Activated naive CD4-positive, alpha-beta T cell treated with anti-CD3 and anti-CD28 coated beads, Interleukin-2, amount 50 U/mL, for 72 hours (primary cell): ENCODE results near the gene CDH1. TPM values are rescaled to one million over a fixed set of nuclear protein-coding genes. Genes with fewer than 3 reads are reported as not detected.

Experiments used
- ATAC-seq, 2 donors: fragments of 150-1000 bp; cut with Tn5 transposase; 2 replicates each; pipeline ENCODE4 v1.10.0; 2021; ENCODE audit warnings: mild to moderate bottlenecking in 2 of 2, moderate library complexity in 2 of 2
- DNase-seq, 2 donors: peaks; one replicate each; pipeline ENCODE4 v3.0.0; 2021 to 2022; ENCODE audit warnings: low spot score in 2 of 2
- H3K27ac Mint-ChIP-seq, 2 donors: one replicate each; pipeline ENCODE4 v1.8.0; 2022; ENCODE audit warnings: mild to moderate bottlenecking in 2 of 2, mixed read lengths in 2 of 2
- H3K36me3 Mint-ChIP-seq, 2 donors: one replicate each; pipeline ENCODE4 v1.8.0; 2022; ENCODE audit warnings: mixed read lengths in 2 of 2
- H3K9me3 Mint-ChIP-seq, 2 donors: one replicate each; pipeline ENCODE4 v1.8.0; 2022; ENCODE audit warnings: mixed read lengths in 2 of 2
- total RNA-seq, 2 donors: library from RNA; stranded (reverse); gene quantifications; one replicate each; pipeline ENCODE4 v1.2.3, GENCODE V29; 2022

Gene CDH1
- total RNA-seq, 2 donors from 2014 or later, result 1.1 to 14.9 TPM

DNA sequence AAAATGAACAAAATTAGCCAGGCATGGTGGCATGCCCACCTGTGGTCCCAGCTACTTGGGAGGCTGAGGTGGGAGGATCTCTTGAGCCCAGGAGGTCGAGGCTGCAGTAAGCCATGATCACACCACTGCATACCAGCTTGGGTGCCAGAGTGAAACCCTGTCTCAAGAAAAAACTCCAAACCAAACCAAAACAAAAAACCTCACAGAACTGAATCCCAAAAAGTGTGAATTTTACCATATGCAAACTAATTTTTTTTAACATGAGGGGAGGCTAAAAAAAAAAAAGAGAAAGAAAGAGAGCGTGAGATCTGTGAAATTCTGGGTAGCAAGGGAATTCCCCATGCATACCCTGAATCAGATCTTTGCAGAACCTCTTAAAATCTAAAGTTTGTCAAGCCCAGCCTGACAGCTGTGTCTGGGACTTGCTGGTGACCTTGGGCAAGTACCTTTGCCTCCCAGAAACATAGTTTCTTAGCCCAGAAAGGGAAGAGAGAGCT is 17.1 kb upstream of the CDH1 start:
- DNase-seq (peak in 1 of 2 donors; percentile 32), ATAC-seq (peak; percentile 97)
- peaks cover 0 to 4% of the 10 kb centered on the region in 2 donors for H3K9me3 Mint-ChIP-seq
- H3K27ac Mint-ChIP-seq, result peak overlapping the region; percentile 49 to 65
- no peaks in the 10 kb centered on the region for H3K36me3 Mint-ChIP-seq

- no peak for DNase-seq
- peaks cover 0 to 4% of the 10 kb centered on the region in 2 donors for H3K9me3 Mint-ChIP-seq
- ATAC-seq, result no peak
- no peaks in the 10 kb centered on the region for H3K36me3 Mint-ChIP-seq
- H3K27ac Mint-ChIP-seq, result no peak overlapping the region
These were observed 14.7 kb upstream of the CDH1 start for GRCh38 chr16:68722119-68723024.

DNA sequence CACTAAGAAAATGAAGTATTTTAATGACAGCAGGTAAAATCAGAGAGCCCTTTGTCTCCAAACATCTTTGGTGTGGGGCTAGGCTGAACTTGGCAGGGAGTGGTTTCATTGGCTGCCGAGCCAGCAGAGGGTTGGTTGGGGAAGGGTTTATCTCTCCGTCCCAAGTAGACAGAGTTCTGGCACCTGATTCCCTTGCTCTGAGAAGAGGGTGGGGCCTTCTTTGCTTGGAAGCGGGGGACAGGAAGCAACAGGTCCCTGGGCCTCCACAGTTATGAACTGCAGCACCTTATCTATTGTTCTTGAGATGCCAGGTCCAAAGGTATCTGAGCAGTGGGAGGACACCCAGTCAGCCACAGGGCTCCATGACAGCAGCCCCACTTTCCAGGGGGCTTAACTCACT is 12.3 kb upstream of the CDH1 start:
- Mint-ChIP-seq H3K9me3 (no peaks in the 10 kb centered on the region), H3K36me3 (no peaks in the 10 kb centered on the region), H3K27ac (no peak overlapping the region)
- ATAC-seq (no peak), DNase-seq (no peak)

- H3K36me3 Mint-ChIP-seq, result no peaks in the 10 kb centered on the region
- DNase-seq (no peak), ATAC-seq (no peak)
- no peak overlapping the region for H3K27ac Mint-ChIP-seq
- H3K9me3 Mint-ChIP-seq, result no peaks in the 10 kb centered on the region
These were observed 8.6 kb upstream of the CDH1 start for GRCh38 chr16:68728523-68728922.

- Mint-ChIP-seq H3K27ac (no peak overlapping the region), H3K9me3 (no peaks in the 10 kb centered on the region), H3K36me3 (peaks cover 0 to 2% of the 10 kb centered on the region in 2 donors)
- DNase-seq (no peak), ATAC-seq (no peak)
These were observed 5.5 kb upstream of the CDH1 start for GRCh38 chr16:68731637-68732036.

DNA sequence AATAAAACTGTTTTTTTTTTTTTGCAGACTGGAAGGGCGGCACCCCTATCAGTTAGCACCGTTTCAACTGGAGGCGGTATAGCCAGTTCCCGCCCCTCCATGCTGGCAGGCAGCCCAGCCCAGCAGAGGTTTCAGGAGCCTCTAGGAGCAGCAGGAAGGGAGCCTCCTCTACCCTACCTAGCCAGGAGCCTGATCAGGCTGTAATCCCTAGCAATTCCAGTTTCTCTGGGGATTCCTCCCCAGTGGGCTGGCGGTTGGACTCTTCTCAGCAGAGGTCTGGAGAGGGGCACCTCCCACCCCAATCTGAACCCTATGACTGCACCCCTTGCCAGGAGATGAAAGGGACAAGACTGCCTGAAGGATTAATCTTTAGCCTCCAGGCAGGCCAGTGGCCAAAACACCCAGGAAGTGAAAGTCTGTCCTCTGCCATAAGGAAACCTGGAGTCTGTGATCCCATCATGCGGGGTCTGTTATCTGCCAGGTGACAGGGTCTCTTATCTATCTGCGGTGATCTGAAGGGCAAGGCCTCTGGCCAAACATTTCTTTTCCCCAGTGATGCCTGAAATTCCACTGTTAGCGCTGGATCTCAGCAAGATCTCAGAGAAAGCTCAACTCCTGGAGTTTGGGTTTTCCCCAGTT is 4.9 kb upstream of the CDH1 start:
- no peak for ATAC-seq
- Mint-ChIP-seq H3K36me3 (peaks cover 0 to 5% of the 10 kb centered on the region in 2 donors), H3K9me3 (no peaks in the 10 kb centered on the region), H3K27ac (no peak overlapping the region)
- DNase-seq, result no peak

DNA sequence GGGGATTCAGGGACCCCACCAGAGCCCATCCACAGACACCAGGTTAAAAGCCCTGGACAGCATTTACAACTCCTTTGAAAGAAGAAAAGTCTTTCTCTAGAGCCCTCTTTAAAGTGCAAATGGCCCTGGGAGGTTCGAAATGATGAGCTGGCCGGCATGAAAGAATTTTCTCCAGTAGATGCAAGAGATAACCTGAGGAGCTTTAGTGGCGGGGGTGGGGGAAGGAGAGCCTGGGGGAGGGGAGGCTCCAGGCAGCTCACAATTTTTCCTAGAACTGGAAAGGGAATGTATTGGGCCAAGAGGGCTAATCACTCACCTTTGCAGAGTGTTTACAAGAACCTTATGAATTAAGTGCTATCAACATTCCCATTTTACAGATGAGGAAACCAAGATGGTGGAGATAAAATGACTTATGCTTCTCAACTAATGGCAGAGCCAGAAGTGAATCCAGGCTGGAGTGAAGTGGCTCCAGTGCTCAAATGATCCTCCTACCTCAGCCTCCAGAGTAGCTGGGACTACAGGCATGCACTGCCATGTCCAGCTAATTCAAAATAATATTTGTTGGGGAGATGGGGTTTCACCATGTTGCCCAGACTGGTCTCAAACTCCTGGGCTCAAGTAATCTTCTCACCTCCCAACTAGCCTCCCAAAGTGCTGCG is 4.2 kb upstream of the CDH1 start:
- Mint-ChIP-seq H3K27ac (no peak overlapping the region), H3K9me3 (no peaks in the 10 kb centered on the region), H3K36me3 (peaks cover 0 to 5% of the 10 kb centered on the region in 2 donors)
- ATAC-seq (no peak), DNase-seq (no peak)

GRCh38 chr16:68733570-68733969 is 3.5 kb upstream of the CDH1 start:
- no peak overlapping the region for H3K27ac Mint-ChIP-seq
- no peaks in the 10 kb centered on the region for H3K9me3 Mint-ChIP-seq
- DNase-seq (no peak), ATAC-seq (no peak)
- H3K36me3 Mint-ChIP-seq, result peaks cover 0 to 5% of the 10 kb centered on the region in 2 donors

DNA sequence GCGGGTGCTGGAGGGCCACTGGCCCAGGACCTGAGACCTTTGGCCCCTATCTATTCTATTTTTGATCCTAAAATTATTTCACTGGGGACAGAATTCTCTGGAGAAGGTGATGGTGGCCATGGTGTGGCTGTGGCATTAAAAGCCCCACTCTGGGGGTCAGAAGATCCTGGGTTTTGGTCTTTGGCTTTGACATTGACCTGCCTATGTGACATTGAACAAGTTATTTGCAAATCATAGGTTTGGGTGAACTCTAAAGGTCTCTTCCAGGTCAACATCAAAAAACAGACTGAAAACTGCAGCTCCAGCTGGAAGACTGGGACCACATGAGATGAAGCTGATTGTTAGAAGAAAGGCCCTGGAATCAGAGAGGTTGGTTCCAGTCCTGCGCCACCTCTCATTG is 2.3 kb upstream of the CDH1 start:
- no peak for ATAC-seq
- H3K27ac Mint-ChIP-seq, result no peak overlapping the region
- peaks cover 0 to 5% of the 10 kb centered on the region in 2 donors for H3K36me3 Mint-ChIP-seq
- no peaks in the 10 kb centered on the region for H3K9me3 Mint-ChIP-seq
- DNase-seq, result no peak

- no peaks in the 10 kb centered on the region for H3K9me3 Mint-ChIP-seq
- H3K27ac Mint-ChIP-seq, result peak overlapping the region in 1 of 2 donors; percentile 89
- peaks cover 0 to 5% of the 10 kb centered on the region in 2 donors for H3K36me3 Mint-ChIP-seq
- ATAC-seq, result no peak
- no peak for DNase-seq
These were observed 531 bp upstream of the CDH1 start for GRCh38 chr16:68736561-68736960.

DNA sequence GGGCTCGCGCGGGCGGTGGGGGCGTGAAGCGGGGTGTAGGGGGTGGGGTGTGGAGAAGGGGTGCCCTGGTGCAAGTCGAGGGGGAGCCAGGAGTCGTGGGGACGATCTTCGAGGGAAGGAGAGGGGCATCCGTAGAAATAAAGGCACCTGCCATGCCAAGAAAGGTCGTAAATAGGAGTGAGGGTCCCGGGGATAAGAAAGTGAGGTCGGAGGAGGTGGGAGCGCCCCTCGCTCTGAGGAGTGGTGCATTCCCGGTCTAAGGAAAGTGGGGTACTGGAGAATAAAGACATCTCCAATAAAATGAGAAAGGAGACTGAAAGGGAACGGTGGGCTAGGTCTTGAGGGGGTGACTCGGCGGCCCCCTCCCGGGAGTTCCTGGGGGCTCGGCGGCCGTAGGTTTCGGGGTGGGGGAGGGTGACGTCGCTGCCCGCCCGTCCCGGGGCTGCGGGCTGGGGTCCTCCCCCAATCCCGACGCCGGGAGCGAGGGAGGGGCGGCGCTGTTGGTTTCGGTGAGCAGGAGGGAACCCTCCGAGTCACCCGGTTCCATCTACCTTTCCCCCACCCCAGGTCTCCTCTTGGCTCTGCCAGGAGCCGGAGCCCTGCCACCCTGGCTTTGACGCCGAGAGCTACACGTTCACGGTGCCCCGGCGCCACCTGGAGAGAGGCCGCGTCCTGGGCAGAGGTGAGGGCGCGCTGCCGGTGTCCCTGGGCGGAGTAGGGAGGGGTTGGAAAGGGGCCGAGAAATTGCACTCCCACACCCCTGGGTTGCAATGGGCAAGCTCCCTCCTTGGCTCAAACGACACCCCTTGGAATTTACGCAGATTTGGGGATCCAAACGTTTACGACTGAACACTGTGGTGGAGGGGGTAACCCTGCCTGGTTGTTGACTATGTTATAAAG is 888 bp downstream of the CDH1 start:
- Mint-ChIP-seq H3K27ac (peak overlapping the region in 1 of 2 donors; percentile 20), H3K9me3 (no peaks in the 10 kb centered on the region), H3K36me3 (peaks cover 0 to 5% of the 10 kb centered on the region in 2 donors)
- peak in 1 of 2 donors; percentile 14 for DNase-seq
- peak in 1 of 2 donors; percentile 36 for ATAC-seq

DNA sequence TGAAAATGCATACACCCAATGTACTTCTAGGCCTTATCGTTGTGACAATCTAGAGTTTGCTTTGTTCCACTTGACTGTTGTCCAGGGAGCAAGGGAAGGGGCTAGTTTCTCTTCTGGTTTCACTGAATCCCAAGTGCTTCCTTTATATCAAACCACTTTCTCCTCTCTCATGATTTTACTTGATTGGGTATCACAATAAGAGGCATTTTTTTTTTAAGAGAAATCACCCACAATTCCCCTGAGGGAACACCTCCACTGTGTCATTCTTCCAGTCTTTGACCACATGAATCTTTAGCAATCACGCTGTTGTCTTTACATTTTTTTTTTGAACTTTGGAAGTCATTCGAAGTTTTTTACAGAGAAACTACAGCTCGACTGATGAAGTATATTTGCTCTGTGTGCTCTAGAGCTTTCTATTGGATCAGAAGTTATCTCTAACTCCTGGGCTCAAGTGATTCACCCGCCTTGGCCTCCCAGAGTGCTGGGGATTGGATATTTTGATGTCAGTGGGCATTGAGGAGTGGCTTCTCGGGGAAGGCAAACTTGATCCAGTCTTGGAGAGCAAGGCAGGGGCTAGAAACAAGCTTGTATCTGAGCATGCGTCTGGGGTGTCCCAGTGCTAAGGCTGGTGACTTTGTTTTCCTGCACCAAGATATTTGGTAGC is 3.0 kb downstream of the CDH1 start:
- no peak overlapping the region for H3K27ac Mint-ChIP-seq
- H3K36me3 Mint-ChIP-seq, result peaks cover 0 to 5% of the 10 kb centered on the region in 2 donors
- DNase-seq (no peak), ATAC-seq (no peak)
- no peaks in the 10 kb centered on the region for H3K9me3 Mint-ChIP-seq

GRCh38 chr16:68740628-68741346 is 3.7 kb downstream of the CDH1 start:
- ATAC-seq (no peak), DNase-seq (no peak)
- H3K36me3 Mint-ChIP-seq, result peaks cover 0 to 5% of the 10 kb centered on the region in 2 donors
- H3K9me3 Mint-ChIP-seq, result no peaks in the 10 kb centered on the region
- H3K27ac Mint-ChIP-seq, result no peak overlapping the region

- Mint-ChIP-seq H3K36me3 (no peaks in the 10 kb centered on the region), H3K27ac (no peak overlapping the region), H3K9me3 (no peaks in the 10 kb centered on the region)
- ATAC-seq (no peak), DNase-seq (no peak)
These were observed 6.6 kb downstream of the CDH1 start for GRCh38 chr16:68743664-68744063.

DNA sequence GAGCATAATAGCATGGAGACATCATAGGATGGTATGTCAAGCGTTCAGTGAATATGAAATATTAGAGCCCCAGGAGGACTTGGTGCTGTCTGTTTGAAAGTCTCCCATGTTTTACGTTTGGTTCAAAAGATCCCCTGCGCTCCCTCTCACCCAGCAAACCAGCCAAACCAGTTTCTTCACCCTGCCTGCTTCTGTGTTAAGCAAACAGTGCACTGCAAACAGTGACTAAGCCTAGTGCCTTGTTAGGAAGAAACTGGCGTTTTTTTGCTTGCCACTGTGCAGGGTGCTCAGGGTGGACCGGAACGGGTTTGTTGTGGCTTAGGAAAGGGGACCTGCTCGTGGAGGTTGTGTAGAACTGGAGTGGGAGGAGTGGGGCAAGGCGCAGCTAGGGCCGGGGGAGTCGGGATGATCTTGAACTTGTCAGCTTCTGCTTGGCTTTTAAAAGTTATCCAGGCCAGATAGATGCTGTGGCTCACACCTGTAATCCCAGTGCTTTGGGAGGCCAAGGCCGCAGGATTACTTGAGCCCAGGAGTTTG is 7.7 kb downstream of the CDH1 start:
- DNase-seq (no peak), ATAC-seq (no peak)
- Mint-ChIP-seq H3K36me3 (no peaks in the 10 kb centered on the region), H3K9me3 (no peaks in the 10 kb centered on the region), H3K27ac (no peak overlapping the region)
